ENCODE data around the gene HBG1. TPM values are rescaled to one million over a fixed set of nuclear protein-coding genes. Genes with fewer than 3 reads are reported as not detected.
"Not testable (repeated sequence)": the region's sequence is repeated elsewhere in the genome, so short reads cannot be mapped to it uniquely, and the experiment has no call there.

HBG1 gene
- total and polyA plus RNA-seq, 2 donors, result 0.41 to 612 TPM

GRCh38 chr11:5252919-5253265 is 3.2 kb upstream of the HBG1 start:
- Histone ChIP-seq H3K9me3 (ENCODE audit: control insufficient read depth in 2 of 2, insufficient read depth in 1 of 2, low read length in 1 of 2) (no peaks in the 10 kb centered on the region), H3K36me3 (ENCODE audit: control insufficient read depth in 2 of 2, insufficient read depth in 2 of 2, low read length in 1 of 2) (no peaks in the 10 kb centered on the region), H3K27ac (ENCODE audit: low read depth in 1 of 2, low read length in 1 of 2) (no peak overlapping the region), H3K27me3 (ENCODE audit: control insufficient read depth in 2 of 2, insufficient read depth in 1 of 2, low read length in 1 of 2) (no peaks in the 10 kb centered on the region), H3K4me1 (ENCODE audit: control insufficient read depth in 2 of 2, insufficient read depth in 2 of 2, low read length in 2 of 2) (no peaks in the 10 kb centered on the region), H3K4me3 (ENCODE audit: low read length in 2 of 2) (no peak overlapping the region)
- no peak for DNase-seq (ENCODE audit: low read depth in 6 of 9, low spot score in 9 of 9)
- 93% methylated on average over 1 of the region's 1 CpG for WGBS

- Histone ChIP-seq H3K4me1 (ENCODE audit: control insufficient read depth in 2 of 2, insufficient read depth in 2 of 2, low read length in 2 of 2) (no peaks in the 10 kb centered on the region), H3K9me3 (ENCODE audit: control insufficient read depth in 2 of 2, insufficient read depth in 1 of 2, low read length in 1 of 2) (no peaks in the 10 kb centered on the region), H3K36me3 (ENCODE audit: control insufficient read depth in 2 of 2, insufficient read depth in 2 of 2, low read length in 1 of 2) (no peaks in the 10 kb centered on the region), H3K4me3 (ENCODE audit: low read length in 2 of 2) (no peak overlapping the region), H3K27me3 (ENCODE audit: control insufficient read depth in 2 of 2, insufficient read depth in 1 of 2, low read length in 1 of 2) (no peaks in the 10 kb centered on the region), H3K27ac (ENCODE audit: low read depth in 1 of 2, low read length in 1 of 2) (no peak overlapping the region)
- WGBS, result 78% methylated on average over 9 of the region's 9 CpGs
- no peak for DNase-seq (ENCODE audit: low read depth in 6 of 9, low spot score in 9 of 9)
Measured at GRCh38 chr11:5252192-5252918, 2.7 kb upstream of the HBG1 start.

GRCh38 chr11:5251746-5252145 is 2.1 kb upstream of the HBG1 start:
- Histone ChIP-seq H3K27ac (ENCODE audit: low read depth in 1 of 2, low read length in 1 of 2) (no peak overlapping the region), H3K27me3 (ENCODE audit: control insufficient read depth in 2 of 2, insufficient read depth in 1 of 2, low read length in 1 of 2) (no peaks in the 10 kb centered on the region), H3K4me3 (ENCODE audit: low read length in 2 of 2) (no peak overlapping the region), H3K9me3 (ENCODE audit: control insufficient read depth in 2 of 2, insufficient read depth in 1 of 2, low read length in 1 of 2) (no peaks in the 10 kb centered on the region), H3K4me1 (ENCODE audit: control insufficient read depth in 2 of 2, insufficient read depth in 2 of 2, low read length in 2 of 2) (no peaks in the 10 kb centered on the region), H3K36me3 (ENCODE audit: control insufficient read depth in 2 of 2, insufficient read depth in 2 of 2, low read length in 1 of 2) (no peaks in the 10 kb centered on the region)
- WGBS, result 68% methylated on average over 2 of the region's 2 CpGs
- DNase-seq (ENCODE audit: low read depth in 6 of 9, low spot score in 9 of 9), result no peak

- no peak for DNase-seq (ENCODE audit: low read depth in 6 of 9, low spot score in 9 of 9)
- Histone ChIP-seq H3K36me3 (ENCODE audit: control insufficient read depth in 2 of 2, insufficient read depth in 2 of 2, low read length in 1 of 2) (no peaks in the 10 kb centered on the region), H3K4me1 (ENCODE audit: control insufficient read depth in 2 of 2, insufficient read depth in 2 of 2, low read length in 2 of 2) (no peaks in the 10 kb centered on the region), H3K27ac (ENCODE audit: low read depth in 1 of 2, low read length in 1 of 2) (no peak overlapping the region), H3K4me3 (ENCODE audit: low read length in 2 of 2) (no peak overlapping the region), H3K9me3 (ENCODE audit: control insufficient read depth in 2 of 2, insufficient read depth in 1 of 2, low read length in 1 of 2) (no peaks in the 10 kb centered on the region), H3K27me3 (ENCODE audit: control insufficient read depth in 2 of 2, insufficient read depth in 1 of 2, low read length in 1 of 2) (no peaks in the 10 kb centered on the region)
- 93% methylated on average over 4 of the region's 4 CpGs for WGBS
Measured at GRCh38 chr11:5250543-5251204, 1.0 kb upstream of the HBG1 start.

GRCh38 chr11:5248498-5248897 is 1.2 kb downstream of the HBG1 start:
- H3K36me3 ChIP-seq (ENCODE audit: control insufficient read depth in 2 of 2, insufficient read depth in 2 of 2, low read length in 1 of 2); H3K9me3 ChIP-seq (ENCODE audit: control insufficient read depth in 2 of 2, insufficient read depth in 1 of 2, low read length in 1 of 2); DNase-seq (ENCODE audit: low read depth in 6 of 9, low spot score in 9 of 9); H3K27ac ChIP-seq (ENCODE audit: low read depth in 1 of 2, low read length in 1 of 2); H3K27me3 ChIP-seq (ENCODE audit: control insufficient read depth in 2 of 2, insufficient read depth in 1 of 2, low read length in 1 of 2); H3K4me1 ChIP-seq (ENCODE audit: control insufficient read depth in 2 of 2, insufficient read depth in 2 of 2, low read length in 2 of 2); H3K4me3 ChIP-seq (ENCODE audit: low read length in 2 of 2): not testable (repeated sequence)
- 88% methylated on average over 7 of the region's 7 CpGs for WGBS

- Histone ChIP-seq H3K4me1 (ENCODE audit: control insufficient read depth in 2 of 2, insufficient read depth in 2 of 2, low read length in 2 of 2) (no peaks in the 10 kb centered on the region), H3K27me3 (ENCODE audit: control insufficient read depth in 2 of 2, insufficient read depth in 1 of 2, low read length in 1 of 2) (no peaks in the 10 kb centered on the region), H3K27ac (ENCODE audit: low read depth in 1 of 2, low read length in 1 of 2) (no peak overlapping the region), H3K4me3 (ENCODE audit: low read length in 2 of 2) (no peak overlapping the region), H3K9me3 (ENCODE audit: control insufficient read depth in 2 of 2, insufficient read depth in 1 of 2, low read length in 1 of 2) (no peaks in the 10 kb centered on the region), H3K36me3 (ENCODE audit: control insufficient read depth in 2 of 2, insufficient read depth in 2 of 2, low read length in 1 of 2) (no peaks in the 10 kb centered on the region)
- 95% methylated on average over 3 of the region's 3 CpGs for WGBS
- no peak for DNase-seq (ENCODE audit: low read depth in 6 of 9, low spot score in 9 of 9)
Measured at GRCh38 chr11:5247472-5248192, 2.0 kb downstream of the HBG1 start.

GRCh38 chr11:5246772-5247471 is 2.7 kb downstream of the HBG1 start:
- DNase-seq (ENCODE audit: low read depth in 6 of 9, low spot score in 9 of 9), result no peak
- H3K9me3 ChIP-seq (ENCODE audit: control insufficient read depth in 2 of 2, insufficient read depth in 1 of 2, low read length in 1 of 2), result no peaks in the 10 kb centered on the region
- 73% methylated on average over 6 of the region's 6 CpGs for WGBS

GRCh38 chr11:5245155-5245554 is 4.5 kb downstream of the HBG1 start:
- no peak for DNase-seq (ENCODE audit: low read depth in 6 of 9, low spot score in 9 of 9)
- no peaks in the 10 kb centered on the region for H3K27me3 ChIP-seq (ENCODE audit: control insufficient read depth in 2 of 2, insufficient read depth in 1 of 2, low read length in 1 of 2)

More at GRCh38 chr11:5246772-5247471, 2.7 kb downstream of the HBG1 start:
- H3K4me1 ChIP-seq (ENCODE audit: control insufficient read depth in 2 of 2, insufficient read depth in 2 of 2, low read length in 2 of 2), result no peaks in the 10 kb centered on the region
- H3K4me3 ChIP-seq (ENCODE audit: low read length in 2 of 2), result no peak overlapping the region
- no peaks in the 10 kb centered on the region for H3K36me3 ChIP-seq (ENCODE audit: control insufficient read depth in 2 of 2, insufficient read depth in 2 of 2, low read length in 1 of 2)
- H3K27me3 ChIP-seq (ENCODE audit: control insufficient read depth in 2 of 2, insufficient read depth in 1 of 2, low read length in 1 of 2), result no peaks in the 10 kb centered on the region
- no peak overlapping the region for H3K27ac ChIP-seq (ENCODE audit: low read depth in 1 of 2, low read length in 1 of 2)

GRCh38 chr11:5243816-5244180 is 5.9 kb downstream of the HBG1 start:
- no peak for DNase-seq (ENCODE audit: low read depth in 6 of 9, low spot score in 9 of 9)
- Histone ChIP-seq H3K27ac (ENCODE audit: low read depth in 1 of 2, low read length in 1 of 2) (no peak overlapping the region), H3K9me3 (ENCODE audit: control insufficient read depth in 2 of 2, insufficient read depth in 1 of 2, low read length in 1 of 2) (no peaks in the 10 kb centered on the region), H3K27me3 (ENCODE audit: control insufficient read depth in 2 of 2, insufficient read depth in 1 of 2, low read length in 1 of 2) (no peaks in the 10 kb centered on the region), H3K4me3 (ENCODE audit: low read length in 2 of 2) (no peak overlapping the region), H3K4me1 (ENCODE audit: control insufficient read depth in 2 of 2, insufficient read depth in 2 of 2, low read length in 2 of 2) (no peaks in the 10 kb centered on the region), H3K36me3 (ENCODE audit: control insufficient read depth in 2 of 2, insufficient read depth in 2 of 2, low read length in 1 of 2) (no peaks in the 10 kb centered on the region)
- WGBS, result 94% methylated on average over 4 of the region's 4 CpGs

More at GRCh38 chr11:5245155-5245554, 4.5 kb downstream of the HBG1 start:
- WGBS, result 77% methylated on average over 2 of the region's 2 CpGs
- no peaks in the 10 kb centered on the region for H3K36me3 ChIP-seq (ENCODE audit: control insufficient read depth in 2 of 2, insufficient read depth in 2 of 2, low read length in 1 of 2)
- no peak overlapping the region for H3K27ac ChIP-seq (ENCODE audit: low read depth in 1 of 2, low read length in 1 of 2)
- H3K4me3 ChIP-seq (ENCODE audit: low read length in 2 of 2), result no peak overlapping the region
- H3K4me1 ChIP-seq (ENCODE audit: control insufficient read depth in 2 of 2, insufficient read depth in 2 of 2, low read length in 2 of 2), result no peaks in the 10 kb centered on the region
- no peaks in the 10 kb centered on the region for H3K9me3 ChIP-seq (ENCODE audit: control insufficient read depth in 2 of 2, insufficient read depth in 1 of 2, low read length in 1 of 2)
